ENCODE results near the gene CLPX. TPM values are rescaled to one million over a fixed set of nuclear protein-coding genes. Genes with fewer than 3 reads are reported as not detected.

Gene CLPX
- total RNA-seq, 1 experiment from 2014 or later, result 44.1 TPM

DNA sequence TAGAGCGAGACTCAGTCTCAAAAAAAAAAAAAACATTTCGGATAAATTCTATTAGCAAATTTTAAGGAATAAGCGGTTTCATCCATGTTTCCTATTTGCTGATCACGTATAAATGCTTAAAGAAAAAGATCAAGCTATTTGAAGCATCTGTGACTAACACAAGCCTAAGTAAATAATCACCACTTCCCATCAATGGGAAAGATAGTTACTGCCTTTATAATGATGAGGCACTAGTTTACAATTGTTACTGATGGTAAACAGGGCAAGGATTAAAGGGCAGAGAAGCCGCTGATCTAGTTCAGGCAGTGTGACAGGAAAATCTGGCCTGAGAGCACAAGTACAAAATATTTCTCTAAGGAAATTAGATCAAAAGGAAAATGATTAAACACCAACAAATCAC lies 13.7 kb downstream of the CLPX start:
- no peaks in the 10 kb centered on the region; the same call in 1 of the 2 replicates for H3K4me1 ChIP-seq (replicated peaks; ENCODE audit: insufficient read depth)
- no peak overlapping the region for H3K27ac ChIP-seq
- H3K9me3 ChIP-seq (ENCODE audit: insufficient read depth, low read depth), result no peaks in the 10 kb centered on the region
- H3K4me2 ChIP-seq, result no peak overlapping the region
- H2AFZ ChIP-seq, result no peak overlapping the region
- H4K20me1 ChIP-seq (ENCODE audit: insufficient read depth), result no peaks in the 10 kb centered on the region
- no peaks in the 10 kb centered on the region for H3K9me2 ChIP-seq (ENCODE audit: insufficient read depth)
- H3K36me3 ChIP-seq (ENCODE audit: low read depth), result no peaks in the 10 kb centered on the region
- no peaks in the 10 kb centered on the region; the same call in 1 of the 2 replicates for H3F3A ChIP-seq (ENCODE audit: insufficient read depth, low read depth)
- POLR2A ChIA-PET (ENCODE audit: unreplicated experiment), result no interaction called here
- no peaks in the 10 kb centered on the region for H3K79me2 ChIP-seq (ENCODE audit: low read depth)
- no peaks in the 10 kb centered on the region for H3K27me3 ChIP-seq (ENCODE audit: insufficient read depth, low read depth)
- BruUV-seq (replicated peaks), result no TSS peak
- H3K4me3 ChIP-seq, result no peak overlapping the region
- CTCF ChIA-PET, result interaction anchor here (0.6 kb wide), 1 partner anchor 438 kb away, joined by 4 read pairs; no protein-coding TSS in a partner anchor
- peak in 1 of 2 experiments; percentile 71 for DNase-seq
- intact Hi-C loops (cut with micrococcal nuclease; ENCODE audit: unreplicated experiment), result no loop called here
- TF ChIP-seq EZH2 (IDR thresholded peaks at IDR 0.05; ENCODE audit: low read depth), result no peak
- TF ChIP-seq, protein P1, sequence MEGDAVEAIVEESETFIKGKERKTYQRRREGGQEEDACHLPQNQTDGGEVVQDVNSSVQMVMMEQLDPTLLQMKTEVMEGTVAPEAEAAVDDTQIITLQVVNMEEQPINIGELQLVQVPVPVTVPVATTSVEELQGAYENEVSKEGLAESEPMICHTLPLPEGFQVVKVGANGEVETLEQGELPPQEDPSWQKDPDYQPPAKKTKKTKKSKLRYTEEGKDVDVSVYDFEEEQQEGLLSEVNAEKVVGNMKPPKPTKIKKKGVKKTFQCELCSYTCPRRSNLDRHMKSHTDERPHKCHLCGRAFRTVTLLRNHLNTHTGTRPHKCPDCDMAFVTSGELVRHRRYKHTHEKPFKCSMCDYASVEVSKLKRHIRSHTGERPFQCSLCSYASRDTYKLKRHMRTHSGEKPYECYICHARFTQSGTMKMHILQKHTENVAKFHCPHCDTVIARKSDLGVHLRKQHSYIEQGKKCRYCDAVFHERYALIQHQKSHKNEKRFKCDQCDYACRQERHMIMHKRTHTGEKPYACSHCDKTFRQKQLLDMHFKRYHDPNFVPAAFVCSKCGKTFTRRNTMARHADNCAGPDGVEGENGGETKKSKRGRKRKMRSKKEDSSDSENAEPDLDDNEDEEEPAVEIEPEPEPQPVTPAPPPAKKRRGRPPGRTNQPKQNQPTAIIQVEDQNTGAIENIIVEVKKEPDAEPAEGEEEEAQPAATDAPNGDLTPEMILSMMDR (conservative IDR thresholded peaks at IDR 0.05), result no peak

DNA sequence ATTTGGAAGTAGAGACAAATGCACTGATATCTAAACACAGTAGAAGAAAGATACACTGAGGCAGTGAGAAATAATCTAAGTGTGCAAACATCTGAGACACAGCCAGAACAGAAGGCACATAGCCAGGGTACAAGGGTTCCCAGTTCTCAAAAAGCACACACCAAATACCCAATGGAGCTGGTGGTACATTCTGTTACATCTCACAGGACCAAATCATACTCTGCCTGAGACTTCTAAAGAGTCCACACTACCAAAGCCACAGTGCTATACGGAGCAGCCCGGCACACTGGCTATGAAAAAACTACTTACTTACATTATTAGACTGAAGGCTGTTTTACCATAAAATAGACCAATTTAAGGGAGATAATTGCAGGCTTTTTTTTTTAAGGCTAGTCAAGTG lies 19.3 kb downstream of the CLPX start:
- Histone ChIP-seq H3K27ac (no peak overlapping the region), H3K9me3 (ENCODE audit: insufficient read depth, low read depth) (no peaks in the 10 kb centered on the region), H4K20me1 (ENCODE audit: insufficient read depth) (peaks cover 4% of the 10 kb centered on the region; the same call in 1 of the 2 replicates), H3K4me3 (no peak overlapping the region), H3K9me2 (ENCODE audit: insufficient read depth) (no peaks in the 10 kb centered on the region), H3K4me2 (no peak overlapping the region), H3K4me1 (replicated peaks; ENCODE audit: insufficient read depth) (no peaks in the 10 kb centered on the region), H3F3A (ENCODE audit: insufficient read depth, low read depth) (no peaks in the 10 kb centered on the region), H2AFZ (no peak overlapping the region), H3K27me3 (ENCODE audit: insufficient read depth, low read depth) (no peaks in the 10 kb centered on the region), H3K36me3 (ENCODE audit: low read depth) (no peaks in the 10 kb centered on the region), H3K79me2 (ENCODE audit: low read depth) (no peaks in the 10 kb centered on the region)
- no TSS peak for BruUV-seq (replicated peaks)
- ChIA-PET POLR2A (ENCODE audit: unreplicated experiment) (no interaction called here), CTCF (no interaction called here)
- DNase-seq, result no peak
- intact Hi-C loops (cut with micrococcal nuclease; ENCODE audit: unreplicated experiment), result no loop called here
- no peak for TF ChIP-seq EZH2 (IDR thresholded peaks at IDR 0.05; ENCODE audit: low read depth)
- TF ChIP-seq, protein P1 (conservative IDR thresholded peaks at IDR 0.05), result no peak

DNA sequence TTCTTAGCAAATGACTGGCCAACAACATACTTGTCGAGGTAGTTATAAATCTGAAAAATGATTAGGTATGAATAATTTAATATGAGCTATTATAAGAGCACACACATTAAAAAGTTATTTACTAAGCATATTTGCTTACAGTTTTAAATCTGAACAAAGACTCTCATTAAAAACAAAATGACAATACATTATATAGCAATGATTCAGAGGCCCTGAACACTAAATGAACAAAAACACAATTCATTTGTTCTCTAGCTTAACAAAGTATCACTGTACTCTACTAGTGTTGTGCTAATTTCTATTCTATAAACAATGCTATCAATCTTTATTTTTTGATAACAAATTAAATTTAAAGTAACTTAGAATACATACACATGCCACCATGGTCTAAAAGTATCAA lies 21.0 kb downstream of the CLPX start:
- BruUV-seq (replicated peaks), result no TSS peak
- H3K9me3 ChIP-seq (ENCODE audit: insufficient read depth, low read depth), result no peaks in the 10 kb centered on the region
- peaks cover 4% of the 10 kb centered on the region; the same call in 1 of the 2 replicates for H4K20me1 ChIP-seq (ENCODE audit: insufficient read depth)
- no peak for DNase-seq
- no peak overlapping the region for H3K4me3 ChIP-seq
- no peaks in the 10 kb centered on the region for H3F3A ChIP-seq (ENCODE audit: insufficient read depth, low read depth)
- H3K27me3 ChIP-seq (ENCODE audit: insufficient read depth, low read depth), result no peaks in the 10 kb centered on the region
- no peaks in the 10 kb centered on the region for H3K36me3 ChIP-seq (ENCODE audit: low read depth)
- ChIA-PET POLR2A (ENCODE audit: unreplicated experiment) (interaction anchor here (0.6 to 1.1 kb wide), 3 partner anchors 44 to 141 kb away, joined by 3 to 8 read pairs (median 3); partner anchors contain the start of gene RNU5B-1), CTCF (no interaction called here)
- no peaks in the 10 kb centered on the region for H3K79me2 ChIP-seq (ENCODE audit: low read depth)
- H3K9me2 ChIP-seq (ENCODE audit: insufficient read depth), result no peaks in the 10 kb centered on the region
- no peaks in the 10 kb centered on the region for H3K4me1 ChIP-seq (replicated peaks; ENCODE audit: insufficient read depth)
- no peak for TF ChIP-seq EZH2 (IDR thresholded peaks at IDR 0.05; ENCODE audit: low read depth)
- TF ChIP-seq, protein P1 (conservative IDR thresholded peaks at IDR 0.05), result no peak
- no peak overlapping the region for H3K4me2 ChIP-seq
- H2AFZ ChIP-seq, result no peak overlapping the region
- H3K27ac ChIP-seq, result no peak overlapping the region
- intact Hi-C loops (cut with micrococcal nuclease; ENCODE audit: unreplicated experiment), result no loop called here
